ENCODE results near the gene PNPT1. TPM values are rescaled to one million over a fixed set of nuclear protein-coding genes. Genes with fewer than 3 reads are reported as not detected.
"Not testable (repeated sequence)": the region's sequence is repeated elsewhere in the genome, so short reads cannot be mapped to it uniquely, and the experiment has no call there.

Gene PNPT1
- total RNA-seq, 5 donors from 2014 or later (not counting 1 experiment from before 2014, with no cell fraction given): 13.3 to 31.0 (median 25.7) TPM

- H3K27me3 ChIP-seq (replicated peaks in 1 of 2; ENCODE audit: control insufficient read depth in 2 of 2, extremely low read depth in 1 of 2, insufficient read depth in 2 of 2, low read length in 1 of 2): peaks cover 0 to 6% of the 10 kb centered on the region in 2 experiments
- WGBS (ENCODE audit: insufficient coverage): 35% methylated on average over 3 of the region's 4 CpGs
These were observed 9.7 kb upstream of the PNPT1 start for GRCh38 chr2:55703350-55703749.

GRCh38 chr2:55692740-55693139 is 904 bp downstream of the PNPT1 start:
- H3K27me3 Mint-ChIP-seq; H3K9me3 ChIP-seq; ATAC-seq (replicated peaks in 1 of 4); POLR2A ChIA-PET; H3K27me3 ChIP-seq (replicated peaks in 1 of 2; ENCODE audit: control insufficient read depth in 2 of 2, extremely low read depth in 1 of 2, insufficient read depth in 2 of 2, low read length in 1 of 2); H3K9me3 Mint-ChIP-seq; H3K36me3 ChIP-seq (ENCODE audit: control insufficient read depth in 2 of 2, extremely low read depth in 1 of 2, insufficient read depth in 1 of 2, low read length in 1 of 2); CTCF ChIA-PET; H3K27ac ChIP-seq (ENCODE audit: low read length); H3K27ac Mint-ChIP-seq; DNase-seq: not testable (repeated sequence)
- 52% methylated on average over 3 of the region's 5 CpGs for WGBS (ENCODE audit: insufficient coverage)
- H3K4me1 ChIP-seq (ENCODE audit: control insufficient read depth in 1 of 2, extremely low read depth in 1 of 2, insufficient read depth in 2 of 2, low read length in 2 of 2): peaks cover 5 to 10% of the 10 kb centered on the region in 2 experiments
- Mint-ChIP-seq H3K4me3 (peak overlapping the region; percentile 96 to 98 (median 98)), H3K4me1 (peaks cover 45 to 49% (median 45%) of the 10 kb centered on the region in 3 donors), H3K36me3 (peaks cover 10% of the 10 kb centered on the region)
- peak overlapping the region in 1 of 2 donors; percentile 88 for H3K4me3 ChIP-seq (ENCODE audit: control insufficient read depth in 1 of 2, extremely low read depth in 1 of 2, low read length in 1 of 2)

More at GRCh38 chr2:55703350-55703749, 9.7 kb upstream of the PNPT1 start:
- H3K9me3 Mint-ChIP-seq: no peaks in the 10 kb centered on the region
- CTCF ChIA-PET: no interaction called here
- ATAC-seq (replicated peaks in 1 of 4) (no peak), DNase-seq (no peak)
- Histone ChIP-seq H3K9me3 (no peaks in the 10 kb centered on the region), H3K4me1 (ENCODE audit: control insufficient read depth in 1 of 2, extremely low read depth in 1 of 2, insufficient read depth in 2 of 2, low read length in 2 of 2) (no peaks in the 10 kb centered on the region), H3K27ac (ENCODE audit: low read length) (no peak overlapping the region), H3K36me3 (ENCODE audit: control insufficient read depth in 2 of 2, extremely low read depth in 1 of 2, insufficient read depth in 1 of 2, low read length in 1 of 2) (no peaks in the 10 kb centered on the region), H3K4me3 (ENCODE audit: control insufficient read depth in 1 of 2, extremely low read depth in 1 of 2, low read length in 1 of 2) (no peak overlapping the region)
- no peak overlapping the region for H3K4me3 Mint-ChIP-seq
- peaks cover 18 to 22% of the 10 kb centered on the region in 2 donors for H3K27me3 Mint-ChIP-seq
- H3K27ac Mint-ChIP-seq: no peak overlapping the region
- H3K4me1 Mint-ChIP-seq: no peaks in the 10 kb centered on the region
- POLR2A ChIA-PET: interaction anchor here in 1 of 2 donors (0.6 kb wide), 1 partner anchor 9 kb away, joined by 4 read pairs; no protein-coding TSS in a partner anchor
- H3K36me3 Mint-ChIP-seq: no peaks in the 10 kb centered on the region

- H3K36me3 Mint-ChIP-seq: peaks cover 20% of the 10 kb centered on the region
These were observed 21.0 kb downstream of the PNPT1 start for GRCh38 chr2:55672630-55673029.

GRCh38 chr2:55668956-55669355 is 24.7 kb downstream of the PNPT1 start:
- Histone ChIP-seq H3K4me1 (ENCODE audit: control insufficient read depth in 1 of 2, extremely low read depth in 1 of 2, insufficient read depth in 2 of 2, low read length in 2 of 2) (no peaks in the 10 kb centered on the region), H3K27me3 (replicated peaks in 1 of 2; ENCODE audit: control insufficient read depth in 2 of 2, extremely low read depth in 1 of 2, insufficient read depth in 2 of 2, low read length in 1 of 2) (no peaks in the 10 kb centered on the region), H3K27ac (ENCODE audit: low read length) (no peak overlapping the region), H3K9me3 (no peaks in the 10 kb centered on the region), H3K4me3 (ENCODE audit: control insufficient read depth in 1 of 2, extremely low read depth in 1 of 2, low read length in 1 of 2) (no peak overlapping the region), H3K36me3 (ENCODE audit: control insufficient read depth in 2 of 2, extremely low read depth in 1 of 2, insufficient read depth in 1 of 2, low read length in 1 of 2) (peaks cover 2 to 43% of the 10 kb centered on the region in 2 donors)
- Mint-ChIP-seq H3K36me3 (peaks cover 29% of the 10 kb centered on the region), H3K4me3 (no peak overlapping the region), H3K27me3 (no peaks in the 10 kb centered on the region), H3K4me1 (peaks cover 0 to 5% (median 0%) of the 10 kb centered on the region in 3 donors), H3K27ac (no peak overlapping the region), H3K9me3 (no peaks in the 10 kb centered on the region)
- DNase-seq (no peak), ATAC-seq (replicated peaks in 1 of 4) (no peak)
- ChIA-PET POLR2A (interaction anchor here in 1 of 2 donors (0.5 to 0.6 kb wide), 2 partner anchors 26 to 465 kb away, joined by 3 read pairs; no protein-coding TSS in a partner anchor), CTCF (interaction anchor here in 1 of 2 donors (0.7 kb wide), 1 partner anchor 22 kb away, joined by 3 read pairs; no protein-coding TSS in a partner anchor)

More at GRCh38 chr2:55672630-55673029, 21.0 kb downstream of the PNPT1 start:
- Mint-ChIP-seq H3K27ac (no peak overlapping the region), H3K4me3 (no peak overlapping the region), H3K4me1 (no peaks in the 10 kb centered on the region), H3K27me3 (no peaks in the 10 kb centered on the region), H3K9me3 (no peaks in the 10 kb centered on the region)
- no peaks in the 10 kb centered on the region for H3K9me3 ChIP-seq
- CTCF ChIA-PET: no interaction called here
- peaks cover 0 to 33% of the 10 kb centered on the region in 2 donors for H3K36me3 ChIP-seq (ENCODE audit: control insufficient read depth in 2 of 2, extremely low read depth in 1 of 2, insufficient read depth in 1 of 2, low read length in 1 of 2)
- POLR2A ChIA-PET: interaction anchor here in 1 of 2 donors (0.6 kb wide), 1 partner anchor 858 kb away, joined by 6 read pairs; no protein-coding TSS in a partner anchor
- DNase-seq (no peak), ATAC-seq (replicated peaks in 1 of 4) (no peak)
- no peaks in the 10 kb centered on the region for H3K27me3 ChIP-seq (replicated peaks in 1 of 2; ENCODE audit: control insufficient read depth in 2 of 2, extremely low read depth in 1 of 2, insufficient read depth in 2 of 2, low read length in 1 of 2)
- H3K4me1 ChIP-seq (ENCODE audit: control insufficient read depth in 1 of 2, extremely low read depth in 1 of 2, insufficient read depth in 2 of 2, low read length in 2 of 2): no peaks in the 10 kb centered on the region
- no peak overlapping the region for H3K27ac ChIP-seq (ENCODE audit: low read length)
- no peak overlapping the region for H3K4me3 ChIP-seq (ENCODE audit: control insufficient read depth in 1 of 2, extremely low read depth in 1 of 2, low read length in 1 of 2)
- no CpG with 5 or more reads among the region's 3 CpGs for WGBS (ENCODE audit: insufficient coverage)

GRCh38 chr2:55653255-55653654 is 40.4 kb downstream of the PNPT1 start:
- H3K27me3 ChIP-seq (replicated peaks in 1 of 2; ENCODE audit: control insufficient read depth in 2 of 2, extremely low read depth in 1 of 2, insufficient read depth in 2 of 2, low read length in 1 of 2): no peaks in the 10 kb centered on the region
- ATAC-seq (replicated peaks in 1 of 4) (no peak), DNase-seq (no peak)
- H3K36me3 ChIP-seq (ENCODE audit: control insufficient read depth in 2 of 2, extremely low read depth in 1 of 2, insufficient read depth in 1 of 2, low read length in 1 of 2): peaks cover 0 to 29% of the 10 kb centered on the region in 2 donors
- Mint-ChIP-seq H3K27ac (no peak overlapping the region), H3K9me3 (no peaks in the 10 kb centered on the region), H3K36me3 (peaks cover 36% of the 10 kb centered on the region), H3K4me1 (no peaks in the 10 kb centered on the region), H3K4me3 (no peak overlapping the region), H3K27me3 (no peaks in the 10 kb centered on the region)
- no peak overlapping the region for H3K27ac ChIP-seq (ENCODE audit: low read length)
- no peaks in the 10 kb centered on the region for H3K9me3 ChIP-seq
- no peaks in the 10 kb centered on the region for H3K4me1 ChIP-seq (ENCODE audit: control insufficient read depth in 1 of 2, extremely low read depth in 1 of 2, insufficient read depth in 2 of 2, low read length in 2 of 2)
- WGBS (ENCODE audit: insufficient coverage): no CpG with 5 or more reads among the region's 2 CpGs
- no peak overlapping the region for H3K4me3 ChIP-seq (ENCODE audit: control insufficient read depth in 1 of 2, extremely low read depth in 1 of 2, low read length in 1 of 2)
- ChIA-PET CTCF (no interaction called here), POLR2A (no interaction called here)

GRCh38 chr2:55649211-55649610 is 44.4 kb downstream of the PNPT1 start:
- peaks cover 3 to 25% of the 10 kb centered on the region in 2 donors for H3K36me3 ChIP-seq (ENCODE audit: control insufficient read depth in 2 of 2, extremely low read depth in 1 of 2, insufficient read depth in 1 of 2, low read length in 1 of 2)
- POLR2A ChIA-PET: no interaction called here

More at GRCh38 chr2:55649211-55649610, 44.4 kb downstream of the PNPT1 start:
- CTCF ChIA-PET: no interaction called here
- Histone ChIP-seq H3K27ac (ENCODE audit: low read length) (no peak overlapping the region), H3K4me3 (ENCODE audit: control insufficient read depth in 1 of 2, extremely low read depth in 1 of 2, low read length in 1 of 2) (no peak overlapping the region), H3K27me3 (replicated peaks in 1 of 2; ENCODE audit: control insufficient read depth in 2 of 2, extremely low read depth in 1 of 2, insufficient read depth in 2 of 2, low read length in 1 of 2) (no peaks in the 10 kb centered on the region), H3K4me1 (ENCODE audit: control insufficient read depth in 1 of 2, extremely low read depth in 1 of 2, insufficient read depth in 2 of 2, low read length in 2 of 2) (no peaks in the 10 kb centered on the region), H3K9me3 (no peaks in the 10 kb centered on the region)
- WGBS (ENCODE audit: insufficient coverage): 100% methylated on average over 1 of the region's 1 CpG
- Mint-ChIP-seq H3K36me3 (peaks cover 31% of the 10 kb centered on the region), H3K4me3 (no peak overlapping the region), H3K27ac (no peak overlapping the region), H3K27me3 (no peaks in the 10 kb centered on the region), H3K4me1 (no peaks in the 10 kb centered on the region), H3K9me3 (no peaks in the 10 kb centered on the region)
- no peak for DNase-seq
- ATAC-seq (replicated peaks in 1 of 4): no peak
